ENCODE measurements around the gene RBBP8NL. TPM values are rescaled to one million over a fixed set of nuclear protein-coding genes. Genes with fewer than 3 reads are reported as not detected.

RBBP8NL gene
- total RNA-seq, 1 experiment from 2014 or later = 1.5 TPM

DNA sequence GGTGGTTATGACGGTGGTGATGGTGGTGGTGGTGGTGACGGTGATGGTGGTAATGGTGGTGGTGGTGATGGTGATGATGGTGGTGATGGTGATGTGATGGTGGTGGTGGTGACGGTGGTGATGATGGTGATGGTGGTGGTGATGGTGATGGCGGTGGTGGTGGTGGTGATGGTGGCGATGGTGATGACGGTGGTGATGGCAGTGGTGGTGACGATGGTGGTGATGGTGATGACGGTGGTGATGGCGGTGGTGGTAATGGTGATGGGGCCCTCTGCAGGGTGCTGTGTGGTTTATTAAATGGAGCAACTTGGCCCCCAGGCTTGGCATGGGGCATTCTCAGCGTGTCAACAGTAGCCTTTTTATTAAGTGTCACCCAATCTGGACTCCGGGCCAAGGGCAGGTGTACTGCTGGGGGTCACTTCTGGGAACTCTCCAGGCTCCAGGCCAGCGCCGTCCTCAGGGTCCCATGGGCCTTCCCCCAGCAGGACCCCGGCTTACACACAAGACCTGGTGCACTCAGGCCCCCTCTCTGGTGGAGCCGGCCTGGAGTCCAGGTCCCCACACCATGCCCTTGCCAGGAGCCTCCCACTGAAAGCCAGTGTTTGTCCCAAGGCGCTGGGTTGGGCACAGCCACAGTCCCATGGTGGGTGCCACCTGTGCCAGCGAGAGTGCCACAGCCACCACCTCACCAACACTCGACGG lies 29.1 kb downstream of the RBBP8NL start:
- DNase-seq (ENCODE audit: low spot score) (no peak), ATAC-seq (no peak)
- H3K27me3 Mint-ChIP-seq (ENCODE audit: low read depth) = no peaks in the 10 kb centered on the region
- peaks cover 5% of the 10 kb centered on the region for H3K4me1 Mint-ChIP-seq
- no peak for TF ChIP-seq FOXP1 (CRISPR knock-in tag; IDR thresholded peaks at IDR 0.05; ENCODE audit: borderline replicate concordance)
- no peak for TF ChIP-seq ZNF263 (CRISPR knock-in tag; IDR thresholded peaks at IDR 0.05; ENCODE audit: low read depth)
- TF ChIP-seq, protein P1, sequence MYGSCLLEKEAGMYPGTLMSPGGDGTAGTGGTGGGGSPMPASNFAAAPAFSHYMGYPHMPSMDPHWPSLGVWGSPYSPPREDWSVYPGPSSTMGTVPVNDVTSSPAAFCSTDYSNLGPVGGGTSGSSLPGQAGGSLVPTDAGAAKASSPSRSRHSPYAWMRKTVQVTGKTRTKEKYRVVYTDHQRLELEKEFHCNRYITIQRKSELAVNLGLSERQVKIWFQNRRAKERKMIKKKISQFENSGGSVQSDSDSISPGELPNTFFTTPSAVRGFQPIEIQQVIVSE (CRISPR knock-in tag; IDR thresholded peaks at IDR 0.05; ENCODE audit: borderline replicate concordance) = no peak
- TF ChIP-seq ZNF423 (CRISPR knock-in tag; IDR thresholded peaks at IDR 0.05) = no peak
- no peak for TF ChIP-seq TEAD1 (CRISPR knock-in tag; IDR thresholded peaks at IDR 0.05)
- TF ChIP-seq ZNF232 (CRISPR knock-in tag; IDR thresholded peaks at IDR 0.05) = no peak
- no peak for TF ChIP-seq JUN (CRISPR knock-in tag; IDR thresholded peaks at IDR 0.05)
- TF ChIP-seq, protein P2, sequence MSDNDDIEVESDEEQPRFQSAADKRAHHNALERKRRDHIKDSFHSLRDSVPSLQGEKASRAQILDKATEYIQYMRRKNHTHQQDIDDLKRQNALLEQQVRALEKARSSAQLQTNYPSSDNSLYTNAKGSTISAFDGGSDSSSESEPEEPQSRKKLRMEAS (CRISPR knock-in tag; IDR thresholded peaks at IDR 0.05) = no peak
- no peak for TF ChIP-seq ETV6 (CRISPR knock-in tag; IDR thresholded peaks at IDR 0.05)
- TF ChIP-seq ZNF219 (CRISPR knock-in tag; IDR thresholded peaks at IDR 0.05; ENCODE audit: borderline replicate concordance) = no peak
- no peak overlapping the region for H3K4me3 Mint-ChIP-seq
- ChIA-PET POLR2A (no interaction called here), CTCF (no interaction called here)
- H3K9me3 Mint-ChIP-seq = peaks cover 9% of the 10 kb centered on the region; the same call in 1 of the 2 replicates
- H3K27ac Mint-ChIP-seq = no peak overlapping the region
- H3K36me3 Mint-ChIP-seq = no peaks in the 10 kb centered on the region

DNA sequence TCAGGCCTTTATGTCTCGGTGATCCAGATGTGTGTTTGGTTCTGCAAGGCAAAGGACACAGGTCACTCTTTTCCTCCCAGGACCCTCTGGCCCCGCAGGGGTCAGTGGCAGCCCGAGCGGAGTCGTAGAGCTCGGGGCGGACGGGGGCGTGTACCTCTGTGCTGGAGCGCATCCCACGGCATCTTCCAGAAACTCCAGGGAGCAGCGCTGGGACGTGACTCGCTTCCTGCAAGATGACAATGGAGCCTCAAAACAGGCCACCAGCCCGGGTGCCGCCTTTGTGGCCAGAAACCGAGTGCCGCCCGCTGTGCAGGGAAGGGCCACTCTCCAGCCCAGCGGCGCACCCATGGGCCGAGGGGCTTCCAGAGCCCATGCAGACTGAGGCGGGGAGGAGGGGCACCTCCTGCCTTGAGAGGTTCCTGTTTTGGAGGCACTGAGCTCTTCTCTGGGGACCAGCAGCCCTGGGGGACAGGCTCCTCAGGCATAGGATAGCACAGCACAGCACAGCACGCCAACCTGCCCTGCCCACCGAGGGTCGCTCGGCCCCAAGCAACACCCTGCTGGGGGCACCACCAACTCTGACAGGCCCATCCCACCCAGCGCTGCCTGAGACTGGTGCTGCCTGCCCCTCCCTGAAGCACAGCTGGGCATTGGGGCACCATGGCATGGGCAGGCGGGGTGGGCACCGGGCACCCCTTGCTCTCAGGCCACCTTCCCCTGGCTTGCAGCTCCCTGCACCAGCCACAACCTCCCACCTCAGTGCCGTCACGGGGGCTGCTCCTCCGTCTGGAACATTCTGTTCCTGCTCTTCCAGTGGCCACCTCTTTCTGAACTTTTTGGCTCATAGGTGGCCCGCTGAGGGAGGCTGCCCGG lies 30.7 kb downstream of the RBBP8NL start:
- H3K9me3 Mint-ChIP-seq = peaks cover 9% of the 10 kb centered on the region; the same call in 1 of the 2 replicates
- CTCF ChIA-PET = interaction anchor here (1.0 to 1.3 kb wide), 2 partner anchors 9 to 14 kb away, joined by 4 to 5 read pairs; no protein-coding TSS in a partner anchor
- POLR2A ChIA-PET = no interaction called here
- peaks cover 5% of the 10 kb centered on the region for H3K4me1 Mint-ChIP-seq
- ATAC-seq = no peak
- H3K27ac Mint-ChIP-seq = no peak overlapping the region
- no peak for DNase-seq (ENCODE audit: low spot score)
- no peaks in the 10 kb centered on the region for H3K36me3 Mint-ChIP-seq
- no peaks in the 10 kb centered on the region for H3K27me3 Mint-ChIP-seq (ENCODE audit: low read depth)
- H3K4me3 Mint-ChIP-seq = no peak overlapping the region
- TF ChIP-seq, protein P3, sequence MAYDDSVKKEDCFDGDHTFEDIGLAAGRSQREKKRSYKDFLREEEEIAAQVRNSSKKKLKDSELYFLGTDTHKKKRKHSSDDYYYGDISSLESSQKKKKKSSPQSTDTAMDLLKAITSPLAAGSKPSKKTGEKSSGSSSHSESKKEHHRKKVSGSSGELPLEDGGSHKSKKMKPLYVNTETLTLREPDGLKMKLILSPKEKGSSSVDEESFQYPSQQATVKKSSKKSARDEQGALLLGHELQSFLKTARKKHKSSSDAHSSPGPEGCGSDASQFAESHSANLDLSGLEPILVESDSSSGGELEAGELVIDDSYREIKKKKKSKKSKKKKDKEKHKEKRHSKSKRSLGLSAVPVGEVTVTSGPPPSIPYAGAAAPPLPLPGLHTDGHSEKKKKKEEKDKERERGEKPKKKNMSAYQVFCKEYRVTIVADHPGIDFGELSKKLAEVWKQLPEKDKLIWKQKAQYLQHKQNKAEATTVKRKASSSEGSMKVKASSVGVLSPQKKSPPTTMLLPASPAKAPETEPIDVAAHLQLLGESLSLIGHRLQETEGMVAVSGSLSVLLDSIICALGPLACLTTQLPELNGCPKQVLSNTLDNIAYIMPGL (CRISPR knock-in tag; IDR thresholded peaks at IDR 0.05) = no peak
- TF ChIP-seq CBFB (CRISPR knock-in tag; IDR thresholded peaks at IDR 0.05; ENCODE audit: low read depth) (no peak), SOX15 (CRISPR knock-in tag; IDR thresholded peaks at IDR 0.05) (no peak), RORB (CRISPR knock-in tag; IDR thresholded peaks at IDR 0.05) (no peak), NFATC4 (CRISPR knock-in tag; IDR thresholded peaks at IDR 0.05) (no peak), ETV6 (CRISPR knock-in tag; IDR thresholded peaks at IDR 0.05) (no peak)
- TF ChIP-seq, protein P4, sequence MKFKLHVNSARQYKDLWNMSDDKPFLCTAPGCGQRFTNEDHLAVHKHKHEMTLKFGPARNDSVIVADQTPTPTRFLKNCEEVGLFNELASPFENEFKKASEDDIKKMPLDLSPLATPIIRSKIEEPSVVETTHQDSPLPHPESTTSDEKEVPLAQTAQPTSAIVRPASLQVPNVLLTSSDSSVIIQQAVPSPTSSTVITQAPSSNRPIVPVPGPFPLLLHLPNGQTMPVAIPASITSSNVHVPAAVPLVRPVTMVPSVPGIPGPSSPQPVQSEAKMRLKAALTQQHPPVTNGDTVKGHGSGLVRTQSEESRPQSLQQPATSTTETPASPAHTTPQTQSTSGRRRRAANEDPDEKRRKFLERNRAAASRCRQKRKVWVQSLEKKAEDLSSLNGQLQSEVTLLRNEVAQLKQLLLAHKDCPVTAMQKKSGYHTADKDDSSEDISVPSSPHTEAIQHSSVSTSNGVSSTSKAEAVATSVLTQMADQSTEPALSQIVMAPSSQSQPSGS (CRISPR knock-in tag; IDR thresholded peaks at IDR 0.05; ENCODE audit: borderline replicate concordance, low read depth) = no peak

Measured in WTC11 (cell line).